OCI-LY7 (cell line): Measurements from ENCODE around the gene CHRD.

ENCODE experiments used
- CTCF ChIP-seq: fragments of 200-600 bp; sonication (generic); conservative IDR thresholded peaks from 2 replicates; pipeline ENCODE4 v1.5.1; 2014; ENCODE audit warnings: mild to moderate bottlenecking, antibody characterized with exemption, low read length, moderate library complexity, mixed read lengths
- EZH2phosphoT487 ChIP-seq: fragments of 200-600 bp; sonication (generic); IDR thresholded peaks from 2 replicates; pipeline ENCODE4 v1.6.1; 2018; ENCODE audit warnings: low read depth, borderline replicate concordance, mild to moderate bottlenecking, mixed run types, antibody characterized with exemption, low read length, moderate library complexity, mixed read lengths

- TF ChIP-seq CTCF (no peak), EZH2phosphoT487 (no peak)
Measured at GRCh38 chr3:184332370-184333090, 47.3 kb upstream of the CHRD start.
